PC-9 (cell line): ENCODE results near the gene TTC39A.

Experiments used
- CTCF ChIP-seq: fragments of 200-600 bp; sonication (generic); conservative IDR thresholded peaks from 2 replicates; pipeline ENCODE4 v1.6.1; 2017; ENCODE audit warnings: mixed run types, antibody characterized with exemption, mild to moderate bottlenecking, moderate library complexity
- EZH2 ChIP-seq: fragments of 200-600 bp; sonication (generic); IDR thresholded peaks from 2 replicates; pipeline ENCODE4 v1.8.0; 2017; ENCODE audit warnings: antibody characterized with exemption, low read depth

GRCh38 chr1:51294566-51295184 lies 35.7 kb downstream of the TTC39A start:
- no peak for TF ChIP-seq CTCF
- no peak for TF ChIP-seq EZH2
